Stimulated activated CD4-positive, alpha-beta T cell treated with anti-CD3 and anti-CD28 coated beads, Interleukin-4, amount 100 ng/mL, for 1 hour (primary cell): ENCODE results near the gene CRABP2.
A peak's percentile ranks its signal among the peaks of the same experiment; 100 is the strongest.

Experiments used
- DNase-seq: peaks from one replicate; pipeline ENCODE4 v3.0.0-alpha.2; 2020

Gene CRABP2

GRCh38 chr1:156667968-156668709 is 37.2 kb downstream of the CRABP2 start:
- DNase-seq: no peak

- DNase-seq: no peak
Measured at GRCh38 chr1:156667610-156667967, 37.8 kb downstream of the CRABP2 start.

GRCh38 chr1:156666862-156667609 is 38.3 kb downstream of the CRABP2 start:
- DNase-seq: no peak

- no peak for DNase-seq
Measured at GRCh38 chr1:156665539-156665938, 39.8 kb downstream of the CRABP2 start.

- no peak for DNase-seq
Measured at GRCh38 chr1:156664767-156665411, 40.5 kb downstream of the CRABP2 start.

- no peak for DNase-seq
Measured at GRCh38 chr1:156664046-156664766, 41.2 kb downstream of the CRABP2 start.

- DNase-seq: no peak
Measured at GRCh38 chr1:156663178-156663577, 42.2 kb downstream of the CRABP2 start.

GRCh38 chr1:156662800-156663055 is 42.7 kb downstream of the CRABP2 start:
- no peak for DNase-seq

- DNase-seq: no peak
Measured at GRCh38 chr1:156662005-156662799, 43.2 kb downstream of the CRABP2 start.

- no peak for DNase-seq
Measured at GRCh38 chr1:156660752-156661112, 44.7 kb downstream of the CRABP2 start.

- peak; percentile 94 for DNase-seq
Measured at GRCh38 chr1:156659988-156660751, 45.2 kb downstream of the CRABP2 start.

GRCh38 chr1:156659661-156659987 is 45.8 kb downstream of the CRABP2 start:
- no peak for DNase-seq

GRCh38 chr1:156658945-156659574 is 46.3 kb downstream of the CRABP2 start:
- DNase-seq: no peak

- no peak for DNase-seq
Measured at GRCh38 chr1:156658496-156658895, 46.9 kb downstream of the CRABP2 start.

GRCh38 chr1:156657741-156658319 is 47.6 kb downstream of the CRABP2 start:
- DNase-seq: no peak

GRCh38 chr1:156656806-156657740 is 48.3 kb downstream of the CRABP2 start:
- peak; percentile 80 for DNase-seq

GRCh38 chr1:156655904-156656516 is 49.4 kb downstream of the CRABP2 start:
- DNase-seq: no peak

- DNase-seq: no peak
Measured at GRCh38 chr1:156655151-156655903, 50.1 kb downstream of the CRABP2 start.

GRCh38 chr1:156654700-156655099 is 50.7 kb downstream of the CRABP2 start:
- DNase-seq: no peak
